Ovary (tissue), 9 donors: ENCODE results near the gene SLC38A9. TPM values are rescaled to one million over a fixed set of nuclear protein-coding genes. Genes with fewer than 3 reads are reported as not detected.
"Not testable (repeated sequence)": the region's sequence is repeated elsewhere in the genome, so short reads cannot be mapped to it uniquely, and the experiment has no call there.

Experiments
- DNase-seq, 5 donors: peaks; one replicate each; pipeline ENCODE4 v3.0.0-alpha.2; 2019 to 2020
- H3K27ac ChIP-seq, 2 donors: fragments of 200-600 bp; one replicate each; pipeline versions ENCODE4 v1.5.1 to v1.8.0; 2019 to 2022
- H3K27me3 ChIP-seq: fragments of 200-600 bp; one replicate; pipeline ENCODE4 v1.8.0; 2022
- H3K36me3 ChIP-seq: fragments of 200-600 bp; sonication (generic); one replicate; pipeline ENCODE4 v1.5.1; 2019
- H3K4me1 ChIP-seq: one replicate; pipeline ENCODE4 v1.8.1; 2013; ENCODE audit warnings: mild to moderate bottlenecking, moderate library complexity; ENCODE audit not compliant: insufficient read depth
- H3K4me3 ChIP-seq: fragments of 200-600 bp; sonication (generic); one replicate; pipeline ENCODE4 v1.5.1; 2017
- H3K9me3 ChIP-seq, 2 donors: fragments of 200-600 bp in 1 of 2; sonication (generic) in 1 of 2; one replicate each; pipeline versions ENCODE4 v1.5.1 to v1.8.1; 2013 to 2019; ENCODE audit warnings: mild to moderate bottlenecking in 1 of 2, moderate library complexity in 1 of 2
- CTCF ChIP-seq, 3 donors: fragments of 450-650 bp in 2 of 3; fragments of 200-600 bp in 1 of 3; IDR thresholded peaks; one replicate each; pipeline versions ENCODE4 v1.5.1 to v1.8.0; 2016 to 2022; ENCODE audit warnings: antibody characterized with exemption in 3 of 3, mild to moderate bottlenecking in 1 of 3
- EP300 ChIP-seq: sonication (generic); formaldehyde crosslinking; IDR thresholded peaks from one replicate; pipeline ENCODE4 v1.6.1; 2017; ENCODE audit warnings: antibody characterized with exemption
- POLR2A ChIP-seq: fragments of 450-650 bp; IDR thresholded peaks from one replicate; pipeline ENCODE4 v1.6.1; 2017; ENCODE audit warnings: antibody characterized with exemption, mild to moderate bottlenecking, moderate library complexity
- WGBS, 3 donors: extraction: QIAGEN DNeasy Blood & Tissue Kit in 1 of 3; methylation state at CpG; one replicate each; pipeline versions ENCODE4 v1.1.5 to v1.1.7; 2013 to 2017; 5-methylcytosine and 5-hydroxymethylcytosine counted together
- intact Hi-C, 4 donors: fragments of 100-400 bp; cut with DNase I; formaldehyde crosslinking; loops; one replicate each; pipeline versions ENCODE4 v1.11.0 to v1.15.1; 2022 to 2023
- polyA plus RNA-seq, 2 donors: library from polyadenylated mRNA; stranded (reverse); fragments of 200-250 nt in 1 of 2; fragments of 350-450 nt in 1 of 2; fragmentation: Illumina TruSeq in 1 of 2; extraction: RNeasy Lipid Tissue Mini Kit (QIAGEN cat#74804) in 1 of 2; gene quantifications; one replicate each; pipeline ENCODE4 v1.2.3, GENCODE V29; 2013 to 2014
- total RNA-seq, 7 donors: library from RNA; depleted of rRNA in 2 of 7; stranded (reverse); fragments of >200 nt in 2 of 7; fragmentation: NEBNext Ultra II Directional in 3 of 7; extraction: Animal tissue kit (Norgen Biotek cat#: 25700) in 3 of 7; gene quantifications; one replicate each; pipeline versions ENCODE4 v1.1.0 to v1.2.4, GENCODE V29; 2016 to 2023
- donor health status: DM: no; HTN: no; CAD: no; lungs with moderate emphysema.
- donor health status: DM: no; HTN: no; CAD: no.
- donor health status: Bipolar disorder and iron deficiency.
- donor health status: DM: yes; HTN: yes; CAD: no.
- donor health status: DM: no; HTN: no; CAD: no.
- donor health status: DM: yes; HTN: yes; CAD: no.

SLC38A9 gene
- total and polyA plus RNA-seq, 9 donors: 7.9 to 29.6 (median 16.2) TPM

- no peak for DNase-seq
- no peaks in the 10 kb centered on the region for H3K4me1 ChIP-seq
- 94 to 100% (median 98%) methylated on average over 1 of the region's 1 CpG for WGBS, 3 donors
- no peak overlapping the region for H3K4me3 ChIP-seq
- no peak overlapping the region for H3K27ac ChIP-seq
- H3K36me3 ChIP-seq: no peaks in the 10 kb centered on the region
- intact Hi-C loops: no loop called here
- TF ChIP-seq CTCF (IDR thresholded peaks at IDR 0.05) (no peak), POLR2A (no peak), EP300 (no peak)
- H3K27me3 ChIP-seq: no peaks in the 10 kb centered on the region
- no peaks in the 10 kb centered on the region for H3K9me3 ChIP-seq
Observed at GRCh38 chr5:55609413-55609812, 102.7 kb downstream of the SLC38A9 start.

- Histone ChIP-seq H3K9me3 (no peaks in the 10 kb centered on the region), H3K4me3 (no peak overlapping the region), H3K36me3 (no peaks in the 10 kb centered on the region), H3K27me3 (no peaks in the 10 kb centered on the region), H3K4me1 (no peaks in the 10 kb centered on the region), H3K27ac (no peak overlapping the region)
- TF ChIP-seq CTCF (IDR thresholded peaks at IDR 0.05): no peak
- no peak for TF ChIP-seq POLR2A
- no peak for TF ChIP-seq EP300
- WGBS, 3 donors: 60 to 70% (median 66%) methylated on average over 6 of the region's 6 CpGs
- intact Hi-C loops: no loop called here
- no peak for DNase-seq
Observed at GRCh38 chr5:55608595-55609349, 103.4 kb downstream of the SLC38A9 start.

- intact Hi-C loops, H3K4me1 ChIP-seq: not testable (repeated sequence)
- WGBS, 3 donors: 61 to 79% (median 78%) methylated on average over 5 of the region's 5 CpGs
Observed at GRCh38 chr5:55607309-55607708, 104.8 kb downstream of the SLC38A9 start.

GRCh38 chr5:55604611-55605067 is 107.5 kb downstream of the SLC38A9 start:
- intact Hi-C loops: no loop called here
- DNase-seq: no peak

More at GRCh38 chr5:55607309-55607708, 104.8 kb downstream of the SLC38A9 start:
- H3K4me3 ChIP-seq, H3K9me3 ChIP-seq, DNase-seq, H3K27me3 ChIP-seq, H3K36me3 ChIP-seq, H3K27ac ChIP-seq: not testable (repeated sequence)

More at GRCh38 chr5:55604611-55605067, 107.5 kb downstream of the SLC38A9 start:
- Histone ChIP-seq H3K4me1 (peaks cover 10% of the 10 kb centered on the region), H3K36me3 (no peaks in the 10 kb centered on the region), H3K4me3 (no peak overlapping the region), H3K27me3 (no peaks in the 10 kb centered on the region), H3K27ac (no peak overlapping the region), H3K9me3 (no peaks in the 10 kb centered on the region)
- 87 to 92% (median 92%) methylated on average over 7 of the region's 7 CpGs for WGBS, 3 donors
- TF ChIP-seq POLR2A (no peak), EP300 (no peak), CTCF (IDR thresholded peaks at IDR 0.05) (no peak)
